ENCODE data around the gene OR2J1.
"Not testable (repeated sequence)": the region's sequence is repeated elsewhere in the genome, so short reads cannot be mapped to it uniquely, and the experiment has no call there.

OR2J1 gene

DNA sequence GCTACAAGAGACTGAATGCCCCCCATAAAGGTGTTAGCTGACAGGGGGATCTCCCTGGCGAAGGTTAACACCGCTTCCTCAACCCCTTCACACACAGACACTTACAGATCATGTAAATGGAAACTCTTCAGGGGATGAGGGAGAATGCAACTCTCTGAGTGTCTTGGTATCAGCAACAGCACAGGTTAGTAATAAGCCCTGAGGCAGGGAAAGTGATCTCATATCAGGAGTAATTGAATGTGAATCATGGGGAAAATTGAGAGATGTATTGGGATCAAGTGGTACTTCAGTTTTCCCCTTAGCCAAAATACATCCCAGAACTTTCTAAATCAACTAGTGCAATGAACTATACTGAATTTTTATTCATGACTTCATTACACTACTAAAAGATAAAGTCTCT lies 32.4 kb downstream of the OR2J1 start:
- DNase-seq (ENCODE audit: insufficient read length, low spot score) = no peak
- no peak for FAIRE-seq

GRCh38 chr6:29137724-29138123 lies 38.4 kb downstream of the OR2J1 start:
- TF ChIP-seq CTCF (IDR thresholded peaks at IDR 0.05; ENCODE audit: insufficient read depth, missing control alignments) = no peak
- FAIRE-seq = no peak
- DNase-seq (ENCODE audit: insufficient read length, low spot score) = no peak

More for the DNA sequence above, 32.4 kb downstream of the OR2J1 start:
- no peak for TF ChIP-seq CTCF (IDR thresholded peaks at IDR 0.05; ENCODE audit: insufficient read depth, missing control alignments)

GRCh38 chr6:29141606-29142005 lies 42.3 kb downstream of the OR2J1 start:
- no peak for TF ChIP-seq CTCF (IDR thresholded peaks at IDR 0.05; ENCODE audit: insufficient read depth, missing control alignments)
- DNase-seq (ENCODE audit: insufficient read length, low spot score) (no peak), FAIRE-seq (no peak)

GRCh38 chr6:29142309-29142708 lies 43.0 kb downstream of the OR2J1 start:
- FAIRE-seq (no peak), DNase-seq (ENCODE audit: insufficient read length, low spot score) (no peak)
- TF ChIP-seq CTCF (IDR thresholded peaks at IDR 0.05; ENCODE audit: insufficient read depth, missing control alignments) = no peak

DNA sequence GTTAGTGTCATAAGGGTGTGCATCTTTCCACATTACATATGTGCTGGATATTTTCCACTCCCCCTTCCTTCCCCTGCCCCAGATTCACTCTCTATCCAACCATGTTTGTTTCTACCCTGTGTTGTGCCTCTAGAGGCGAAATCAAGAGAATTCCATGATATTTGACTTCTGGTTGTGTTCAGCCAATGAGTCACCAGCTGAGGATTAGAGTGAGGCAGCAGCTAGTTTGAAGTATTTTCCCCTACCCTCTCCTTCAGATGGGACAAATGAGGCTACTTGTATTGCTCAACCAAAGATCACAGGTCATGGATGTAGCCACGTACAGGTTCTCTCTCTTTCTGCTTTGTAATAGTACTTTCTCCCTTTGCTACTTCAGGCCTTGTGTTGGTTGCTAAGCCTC lies 46.9 kb downstream of the OR2J1 start:
- no peak for TF ChIP-seq CTCF (IDR thresholded peaks at IDR 0.05; ENCODE audit: insufficient read depth, missing control alignments)
- no peak for DNase-seq (ENCODE audit: insufficient read length, low spot score)
- no peak for FAIRE-seq

DNA sequence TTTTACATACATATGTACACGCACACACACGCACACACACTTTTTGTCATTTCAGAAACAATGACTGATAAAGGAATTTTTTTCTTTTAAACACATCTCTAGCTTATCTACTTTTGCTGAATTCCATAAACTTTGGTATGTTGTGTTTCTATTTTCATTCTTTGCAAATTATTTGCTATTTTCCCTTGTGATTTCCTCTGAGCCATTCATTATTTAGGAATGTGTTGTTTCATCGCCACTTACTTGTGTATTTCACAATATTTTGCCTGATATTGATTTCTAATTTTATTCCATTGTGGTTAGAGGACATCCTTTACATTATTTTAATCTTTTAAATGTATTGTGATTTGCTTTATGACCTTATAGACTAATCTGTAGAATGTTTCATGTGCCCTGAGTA lies 47.8 kb downstream of the OR2J1 start:
- DNase-seq (ENCODE audit: insufficient read length, low spot score) (no peak), FAIRE-seq (no peak)
- TF ChIP-seq CTCF (IDR thresholded peaks at IDR 0.05; ENCODE audit: insufficient read depth, missing control alignments) = no peak

- not testable (repeated sequence) for FAIRE-seq; DNase-seq (ENCODE audit: insufficient read length, low spot score)
Observed at GRCh38 chr6:29149444-29149843, 50.2 kb downstream of the OR2J1 start.

All from D721Med (cell line).